ENCODE data around the gene PPARA. TPM values are rescaled to one million over a fixed set of nuclear protein-coding genes. Genes with fewer than 3 reads are reported as not detected.

Gene PPARA
- total RNA-seq, 2 donors from 2014 or later, result 15.4 to 18.6 TPM

DNA sequence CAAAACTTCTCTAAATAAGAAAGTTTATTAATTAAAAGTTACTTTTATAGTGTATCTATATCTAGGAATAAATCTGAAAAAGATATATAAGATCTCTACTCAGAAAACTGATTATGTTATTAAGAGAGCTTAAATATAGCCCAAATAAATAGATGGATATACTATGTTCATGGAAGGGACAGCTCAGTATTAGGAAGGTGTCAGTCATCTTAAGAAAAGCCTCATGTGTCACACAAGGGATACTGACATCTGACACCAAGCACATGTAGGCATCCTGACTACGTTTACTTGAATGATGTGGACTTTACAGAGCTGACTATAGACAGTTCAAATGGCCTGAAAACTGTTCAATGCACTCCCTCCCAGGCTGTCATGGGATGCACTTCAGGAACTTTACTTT is 19.3 kb downstream of the PPARA start:
- Mint-ChIP-seq H3K4me1 (no peaks in the 10 kb centered on the region), H3K4me3 (no peak overlapping the region), H3K36me3 (ENCODE audit: low read depth) (no peaks in the 10 kb centered on the region), H3K9me3 (no peaks in the 10 kb centered on the region), H3K27ac (no peak overlapping the region), H3K27me3 (ENCODE audit: insufficient read depth) (no peaks in the 10 kb centered on the region)
- no peaks in the 10 kb centered on the region for H3K27me3 ChIP-seq (ENCODE audit: control insufficient read depth, insufficient read depth, low read length, poor library complexity, severe bottlenecking)
- no peak overlapping the region for H3K4me3 ChIP-seq (ENCODE audit: low read length)
- no peak for DNase-seq
- TF ChIP-seq, protein P1, sequence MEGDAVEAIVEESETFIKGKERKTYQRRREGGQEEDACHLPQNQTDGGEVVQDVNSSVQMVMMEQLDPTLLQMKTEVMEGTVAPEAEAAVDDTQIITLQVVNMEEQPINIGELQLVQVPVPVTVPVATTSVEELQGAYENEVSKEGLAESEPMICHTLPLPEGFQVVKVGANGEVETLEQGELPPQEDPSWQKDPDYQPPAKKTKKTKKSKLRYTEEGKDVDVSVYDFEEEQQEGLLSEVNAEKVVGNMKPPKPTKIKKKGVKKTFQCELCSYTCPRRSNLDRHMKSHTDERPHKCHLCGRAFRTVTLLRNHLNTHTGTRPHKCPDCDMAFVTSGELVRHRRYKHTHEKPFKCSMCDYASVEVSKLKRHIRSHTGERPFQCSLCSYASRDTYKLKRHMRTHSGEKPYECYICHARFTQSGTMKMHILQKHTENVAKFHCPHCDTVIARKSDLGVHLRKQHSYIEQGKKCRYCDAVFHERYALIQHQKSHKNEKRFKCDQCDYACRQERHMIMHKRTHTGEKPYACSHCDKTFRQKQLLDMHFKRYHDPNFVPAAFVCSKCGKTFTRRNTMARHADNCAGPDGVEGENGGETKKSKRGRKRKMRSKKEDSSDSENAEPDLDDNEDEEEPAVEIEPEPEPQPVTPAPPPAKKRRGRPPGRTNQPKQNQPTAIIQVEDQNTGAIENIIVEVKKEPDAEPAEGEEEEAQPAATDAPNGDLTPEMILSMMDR (conservative IDR thresholded peaks at IDR 0.05), result no peak
- H3K9ac ChIP-seq (ENCODE audit: extremely low read depth, low read length, poor library complexity, severe bottlenecking), result no peak overlapping the region
- no peaks in the 10 kb centered on the region for H3K9me3 ChIP-seq (ENCODE audit: control insufficient read depth, low read length)
- no peaks in the 10 kb centered on the region for H3K4me1 ChIP-seq (ENCODE audit: control insufficient read depth, insufficient read depth, low read length)
- H3K27ac ChIP-seq (ENCODE audit: low read depth, low read length), result no peak overlapping the region
- H3K36me3 ChIP-seq (ENCODE audit: control insufficient read depth, insufficient read depth, low read length), result no peaks in the 10 kb centered on the region
- WGBS, 2 experiments (ENCODE audit: insufficient coverage in 1 of 2, insufficient read length in 1 of 2), result 60 to 85% methylated on average over 1 of the region's 1 CpG

DNA sequence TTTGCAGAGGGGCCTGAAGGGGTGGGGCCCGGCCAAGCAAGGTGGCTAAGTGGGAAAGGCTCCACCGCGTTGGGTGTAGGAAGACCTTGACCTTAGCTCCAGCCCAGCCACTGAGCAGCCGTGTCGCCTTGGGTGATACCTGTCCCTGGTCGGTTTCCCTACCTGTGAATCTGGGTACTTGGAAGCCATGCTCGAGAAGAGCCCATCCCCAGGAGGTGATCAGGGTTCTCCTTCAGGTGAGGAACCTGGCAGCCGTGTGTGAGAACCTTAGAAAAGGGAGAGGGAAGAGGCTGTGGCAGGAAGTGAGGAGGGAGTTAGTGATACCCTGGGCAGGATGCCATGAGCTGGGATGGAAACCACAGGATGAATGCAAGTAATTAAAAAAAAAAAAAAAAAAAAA is 21.6 kb downstream of the PPARA start:
- Mint-ChIP-seq H3K27me3 (ENCODE audit: insufficient read depth) (peaks cover 1% of the 10 kb centered on the region), H3K36me3 (ENCODE audit: low read depth) (peaks cover 8% of the 10 kb centered on the region), H3K27ac (no peak overlapping the region), H3K4me1 (no peaks in the 10 kb centered on the region), H3K4me3 (no peak overlapping the region), H3K9me3 (peaks cover 1% of the 10 kb centered on the region)
- H3K27ac ChIP-seq (ENCODE audit: low read depth, low read length), result no peak overlapping the region
- H3K4me1 ChIP-seq (ENCODE audit: control insufficient read depth, insufficient read depth, low read length), result no peaks in the 10 kb centered on the region
- DNase-seq, result no peak
- no peak overlapping the region for H3K9ac ChIP-seq (ENCODE audit: extremely low read depth, low read length, poor library complexity, severe bottlenecking)
- no peak overlapping the region for H3K4me3 ChIP-seq (ENCODE audit: low read length)
- H3K27me3 ChIP-seq (ENCODE audit: control insufficient read depth, insufficient read depth, low read length, poor library complexity, severe bottlenecking), result no peaks in the 10 kb centered on the region
- TF ChIP-seq, protein P1 (conservative IDR thresholded peaks at IDR 0.05), result no peak
- no peaks in the 10 kb centered on the region for H3K9me3 ChIP-seq (ENCODE audit: control insufficient read depth, low read length)
- WGBS, 2 experiments (ENCODE audit: insufficient coverage in 1 of 2, insufficient read length in 1 of 2), result 96 to 98% methylated on average over 5 to 8 of the region's 8 CpGs
- H3K36me3 ChIP-seq (ENCODE audit: control insufficient read depth, insufficient read depth, low read length), result no peaks in the 10 kb centered on the region

DNA sequence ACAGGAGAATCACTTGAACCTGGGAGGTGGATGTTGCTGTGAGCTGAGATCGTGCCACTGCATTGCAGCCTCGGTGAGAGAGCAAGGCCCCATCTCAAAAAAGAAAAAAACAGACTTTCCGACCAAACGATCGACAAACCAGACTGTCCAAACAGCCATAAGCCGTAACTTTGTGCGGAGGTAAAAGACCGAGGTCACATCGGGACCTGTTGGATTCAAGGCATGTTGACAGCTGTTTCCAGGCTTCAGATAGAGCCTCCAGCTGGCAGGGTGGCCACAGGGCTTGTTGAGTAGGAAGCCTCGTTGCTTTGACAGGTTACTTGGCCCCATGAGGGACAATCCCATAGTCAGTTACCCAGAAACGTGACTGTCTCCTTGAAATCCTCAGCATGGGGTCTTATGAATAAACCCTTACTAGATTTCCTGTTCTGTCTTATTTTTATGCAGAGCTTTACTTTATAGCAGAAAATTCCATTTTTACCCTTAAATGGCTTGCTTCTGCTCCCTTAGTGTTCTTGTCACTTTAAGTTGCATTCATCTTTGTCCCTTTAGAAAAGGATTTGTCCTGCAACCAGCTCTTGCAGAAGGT is 22.3 kb downstream of the PPARA start:
- Histone ChIP-seq H3K9me3 (ENCODE audit: control insufficient read depth, low read length) (no peaks in the 10 kb centered on the region), H3K27me3 (ENCODE audit: control insufficient read depth, insufficient read depth, low read length, poor library complexity, severe bottlenecking) (no peaks in the 10 kb centered on the region), H3K36me3 (ENCODE audit: control insufficient read depth, insufficient read depth, low read length) (no peaks in the 10 kb centered on the region), H3K27ac (ENCODE audit: low read depth, low read length) (no peak overlapping the region), H3K9ac (ENCODE audit: extremely low read depth, low read length, poor library complexity, severe bottlenecking) (no peak overlapping the region), H3K4me1 (ENCODE audit: control insufficient read depth, insufficient read depth, low read length) (no peaks in the 10 kb centered on the region), H3K4me3 (ENCODE audit: low read length) (no peak overlapping the region)
- TF ChIP-seq, protein P1 (conservative IDR thresholded peaks at IDR 0.05), result no peak
- Mint-ChIP-seq H3K4me3 (no peak overlapping the region), H3K36me3 (ENCODE audit: low read depth) (peaks cover 13% of the 10 kb centered on the region), H3K4me1 (no peaks in the 10 kb centered on the region), H3K27ac (no peak overlapping the region), H3K9me3 (peaks cover 1% of the 10 kb centered on the region), H3K27me3 (ENCODE audit: insufficient read depth) (peaks cover 1% of the 10 kb centered on the region)
- no peak for DNase-seq
- 92% methylated on average over 11 of the region's 11 CpGs for WGBS, 2 experiments (ENCODE audit: insufficient coverage in 1 of 2, insufficient read length in 1 of 2)
